RPMI8226 (cell line): ENCODE data around the gene EYA4.

Experiments
- DNase-seq: peaks from one replicate; pipeline ENCODE4 v3.0.0-alpha.2; 2015

Gene EYA4

GRCh38 chr6:133241086-133241900, at the start of gene EYA4:
EYA4 (plus strand) TSS chr6:133241357; CDS start chr6:133274781, 33,424 bp downstream.
- no peak for DNase-seq

- DNase-seq = no peak
Measured at GRCh38 chr6:133193396-133193795, 47.8 kb upstream of the EYA4 start.

GRCh38 chr6:133198725-133199124, 42.4 kb upstream of the EYA4 start:
- DNase-seq = no peak

GRCh38 chr6:133201231-133201630, 39.9 kb upstream of the EYA4 start:
- no peak for DNase-seq

- DNase-seq = no peak
Measured at GRCh38 chr6:133202610-133203343, 38.4 kb upstream of the EYA4 start.

GRCh38 chr6:133203344-133203697, 37.8 kb upstream of the EYA4 start:
- no peak for DNase-seq

- DNase-seq = no peak
Measured at GRCh38 chr6:133205304-133205703, 35.9 kb upstream of the EYA4 start.

- DNase-seq = no peak
Measured at GRCh38 chr6:133206942-133207341, 34.2 kb upstream of the EYA4 start.

- no peak for DNase-seq
Measured at GRCh38 chr6:133207754-133208153, 33.4 kb upstream of the EYA4 start.

GRCh38 chr6:133208183-133208755, 32.9 kb upstream of the EYA4 start:
- no peak for DNase-seq

- DNase-seq = no peak
Measured at GRCh38 chr6:133214267-133214666, 26.9 kb upstream of the EYA4 start.

GRCh38 chr6:133218852-133219251, 22.3 kb upstream of the EYA4 start:
- DNase-seq = no peak

GRCh38 chr6:133223452-133224029, 17.6 kb upstream of the EYA4 start:
- no peak for DNase-seq

GRCh38 chr6:133225560-133225959, 15.6 kb upstream of the EYA4 start:
- no peak for DNase-seq

GRCh38 chr6:133227344-133227743, 13.8 kb upstream of the EYA4 start:
- DNase-seq = no peak

- no peak for DNase-seq
Measured at GRCh38 chr6:133230052-133230451, 11.1 kb upstream of the EYA4 start.

GRCh38 chr6:133235221-133235620, 5.9 kb upstream of the EYA4 start:
- no peak for DNase-seq

GRCh38 chr6:133236932-133237331, 4.2 kb upstream of the EYA4 start:
- DNase-seq = no peak

- DNase-seq = no peak
Measured at GRCh38 chr6:133240511-133241085, 559 bp upstream of the EYA4 start.

- no peak for DNase-seq
Measured at GRCh38 chr6:133241901-133242636, 912 bp downstream of the EYA4 start.

- no peak for DNase-seq
Measured at GRCh38 chr6:133242637-133243585, 1.8 kb downstream of the EYA4 start.
